ENCODE measurements around the gene VPS13A.

GRCh38 chr9:77391834-77392233 lies 214.5 kb downstream of the VPS13A start:
- TF ChIP-seq CTCF (IDR thresholded peaks at IDR 0.05) = no peak
- no peak for TF ChIP-seq POLR2A (IDR thresholded peaks at IDR 0.05)

Measured in uterus (tissue), 2 donors.